HEK293T (cell line): ENCODE results near the gene TWF1.

Experiments used
- CTCF ChIA-PET: fragments of 350-600 bp; formaldehyde crosslinking; extraction: SDS; loops from one replicate; lab custom pipeline; 2021; ENCODE audit warnings: antibody characterized with exemption, inconsistent platforms; lab: Yijun Ruan, JAX
- POLR2A ChIA-PET: fragments of 350-600 bp; formaldehyde crosslinking; extraction: SDS; loops from one replicate; lab custom pipeline; 2020; ENCODE audit warnings: antibody characterized with exemption, inconsistent platforms; lab: Yijun Ruan, JAX
- DNase-seq: peaks from one replicate; pipeline ENCODE4 v3.0.0; 2012; ENCODE audit warnings: mixed read lengths; ENCODE audit errors: extremely low spot score
- ARNT ChIP-seq: fragments of 450-650 bp; IDR thresholded peaks from 2 replicates; pipeline ENCODE4 v1.6.1; 2017; ENCODE audit warnings: mild to moderate bottlenecking
- BHLHE40 ChIP-seq: fragments of 450-650 bp; IDR thresholded peaks from 2 replicates; pipeline ENCODE4 v1.6.1; 2016; ENCODE audit warnings: mild to moderate bottlenecking, moderate library complexity, borderline replicate concordance
- CTBP1 ChIP-seq: fragments of 450-650 bp; IDR thresholded peaks from 2 replicates; pipeline ENCODE4 v1.6.1; 2016; ENCODE audit warnings: borderline replicate concordance
- ELF4 ChIP-seq: fragments of 450-650 bp; IDR thresholded peaks from 2 replicates; pipeline ENCODE4 v1.6.1; 2017; ENCODE audit warnings: antibody characterized with exemption
- FOXA1 ChIP-seq: fragments of 450-650 bp; IDR thresholded peaks from 2 replicates; pipeline ENCODE4 v1.6.1; 2016; ENCODE audit warnings: mild to moderate bottlenecking
- FOXK2 ChIP-seq: fragments of 450-650 bp; IDR thresholded peaks from 2 replicates; pipeline ENCODE4 v1.6.1; 2016; ENCODE audit warnings: mild to moderate bottlenecking
- FOXM1 ChIP-seq: fragments of 450-650 bp; IDR thresholded peaks from 2 replicates; pipeline ENCODE4 v1.6.1; 2017; ENCODE audit warnings: mild to moderate bottlenecking, borderline replicate concordance
- HDGF ChIP-seq: fragments of 450-650 bp; IDR thresholded peaks from 2 replicates; pipeline ENCODE4 v1.6.1; 2017; ENCODE audit warnings: antibody characterized with exemption, borderline replicate concordance
- L3MBTL2 ChIP-seq: fragments of 450-650 bp; conservative IDR thresholded peaks from 2 replicates; pipeline ENCODE4 v1.6.1; 2016; ENCODE audit warnings: mild to moderate bottlenecking
- LEF1 ChIP-seq: fragments of 450-650 bp; IDR thresholded peaks from 2 replicates; pipeline ENCODE4 v1.6.1; 2017; ENCODE audit warnings: mild to moderate bottlenecking, borderline replicate concordance
- NFRKB ChIP-seq: fragments of 450-650 bp; IDR thresholded peaks from 2 replicates; pipeline ENCODE4 v1.6.1; 2016; ENCODE audit warnings: mild to moderate bottlenecking, moderate library complexity
- PKNOX1 ChIP-seq: fragments of 450-650 bp; IDR thresholded peaks from 2 replicates; pipeline ENCODE4 v1.6.1; 2016
- SP1 ChIP-seq: fragments of 450-650 bp; IDR thresholded peaks from 2 replicates; pipeline ENCODE4 v1.6.1; 2017
- SUZ12 ChIP-seq: fragments of 450-650 bp; IDR thresholded peaks from 2 replicates; pipeline ENCODE4 v1.6.1; 2016; ENCODE audit warnings: mild to moderate bottlenecking
- TARDBP ChIP-seq: fragments of 450-650 bp; IDR thresholded peaks from 2 replicates; pipeline ENCODE4 v1.6.1; 2016
- ZNF384 ChIP-seq: fragments of 450-650 bp; IDR thresholded peaks from 2 replicates; pipeline ENCODE4 v1.6.1; 2016

The TWF1 gene

GRCh38 chr12:43841253-43841652 is 35.1 kb upstream of the TWF1 start:
- POLR2A ChIA-PET: interaction anchor here (1.0 to 1.5 kb wide), 2 partner anchors 17 to 36 kb away, joined by 3 to 5 read pairs; partner anchors contain the start of gene TWF1
- no peak for DNase-seq
- CTCF ChIA-PET: no interaction called here
- TF ChIP-seq FOXK2 (no peak), FOXA1 (no peak), SUZ12 (no peak), SP1 (no peak), ELF4 (no peak), HDGF (no peak), CTBP1 (no peak), ARNT (no peak), L3MBTL2 (no peak), LEF1 (no peak), NFRKB (no peak), BHLHE40 (no peak), TARDBP (no peak), ZNF384 (no peak), PKNOX1 (no peak), FOXM1 (no peak)

- TF ChIP-seq LEF1 (no peak), HDGF (no peak), SUZ12 (no peak), ZNF384 (no peak), FOXK2 (no peak), TARDBP (no peak), CTBP1 (no peak), SP1 (no peak), ARNT (no peak), PKNOX1 (no peak), L3MBTL2 (no peak), FOXA1 (no peak), FOXM1 (no peak), NFRKB (no peak), BHLHE40 (no peak), ELF4 (no peak)
- CTCF ChIA-PET: no interaction called here
- POLR2A ChIA-PET: interaction anchor here (0.6 to 1.5 kb wide), 2 partner anchors 35 to 83 kb away, joined by 3 to 5 read pairs; partner anchors contain the start of gene TWF1
- no peak for DNase-seq
Observed at GRCh38 chr12:43840338-43840737, 34.2 kb upstream of the TWF1 start.

GRCh38 chr12:43836475-43836989 is 30.4 kb upstream of the TWF1 start:
- CTCF ChIA-PET: no interaction called here
- no peak for DNase-seq
- POLR2A ChIA-PET: interaction anchor here (1.4 to 3.8 kb wide), 2 partner anchors 31 to 45 kb away, joined by 3 to 31 read pairs; partner anchors contain the start of gene TWF1
- TF ChIP-seq FOXM1 (no peak), L3MBTL2 (peak; percentile 50; the same call in 1 of the 2 replicates), HDGF (no peak), PKNOX1 (no peak), ZNF384 (no peak), FOXK2 (no peak), NFRKB (no peak), SP1 (no peak), CTBP1 (no peak)

GRCh38 chr12:43835656-43836474 is 29.7 kb upstream of the TWF1 start, which contains the start of gene TMEM117:
TSS of gene TMEM117 (plus strand) at chr12:43836081.
- POLR2A ChIA-PET: interaction anchor here (0.7 to 3.8 kb wide), 5 partner anchors 10 to 77 kb away, joined by 3 to 31 read pairs (median 3); partner anchors contain the start of genes IRAK4, PUS7L and TWF1
- CTCF ChIA-PET: no interaction called here
- DNase-seq: peak; percentile 60
- TF ChIP-seq FOXM1 (no peak), LEF1 (peak; percentile 75; the same call in 1 of the 2 replicates)

- ChIA-PET POLR2A (interaction anchor here (0.7 to 3.8 kb wide), 5 partner anchors 9 to 76 kb away, joined by 3 to 31 read pairs (median 3); partner anchors contain the start of genes IRAK4, PUS7L and TWF1), CTCF (no interaction called here)
- DNase-seq: no peak
- TF ChIP-seq NFRKB (no peak), L3MBTL2 (peak; percentile 67; the same call in 1 of the 2 replicates)
Observed at GRCh38 chr12:43835264-43835655, 29.1 kb upstream of the TWF1 start.
